ENCODE data around the gene MMP17. TPM values are rescaled to one million over a fixed set of nuclear protein-coding genes. Genes with fewer than 3 reads are reported as not detected.

Gene MMP17
- total RNA-seq, 1 donor from 2014 or later = 4.7 TPM

DNA sequence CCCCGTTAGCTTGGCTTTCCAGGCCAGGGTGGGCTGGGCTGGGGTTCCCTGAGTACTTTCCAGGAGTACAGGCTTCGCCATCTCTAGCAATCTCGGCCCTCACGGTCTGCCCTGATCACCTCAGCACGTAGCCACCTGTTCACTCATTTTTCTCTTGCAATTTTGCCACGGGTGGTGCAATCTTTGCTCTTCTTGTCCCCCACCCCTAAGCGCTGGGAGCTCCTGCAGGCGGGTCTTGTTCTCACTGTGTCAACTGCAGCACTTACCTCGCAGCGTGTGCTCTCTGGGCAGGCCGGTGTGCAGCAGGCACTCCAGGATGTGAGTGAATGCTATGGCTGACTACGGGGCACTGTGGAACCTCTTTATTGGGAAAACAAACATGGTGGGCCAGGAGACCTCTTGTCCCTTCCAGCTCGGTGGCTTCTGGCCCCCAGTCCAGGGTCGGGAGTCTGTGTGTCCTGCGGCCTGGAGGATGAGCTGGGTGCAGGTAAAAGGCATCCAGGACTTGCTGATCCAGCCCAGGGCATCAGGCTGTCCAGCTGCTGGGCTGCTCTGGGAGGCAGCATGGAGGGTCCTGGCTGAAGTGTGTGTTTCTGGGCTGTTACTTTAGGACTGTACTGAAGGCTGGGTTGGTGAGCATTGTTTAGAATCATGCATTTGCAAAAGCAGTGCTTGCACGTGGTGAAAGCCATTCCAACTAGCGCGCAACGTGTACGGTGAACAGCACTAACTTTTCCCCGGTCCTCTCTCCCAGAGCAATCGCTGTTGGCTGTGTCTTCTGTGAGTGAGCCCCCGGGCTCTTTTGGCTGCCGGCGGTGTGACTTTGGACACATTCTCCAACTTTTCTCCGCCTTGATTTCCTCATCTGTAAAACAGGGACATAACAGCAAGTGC is 64.8 kb downstream of the MMP17 start:
- DNase-seq (ENCODE audit: low spot score) = no peak

DNA sequence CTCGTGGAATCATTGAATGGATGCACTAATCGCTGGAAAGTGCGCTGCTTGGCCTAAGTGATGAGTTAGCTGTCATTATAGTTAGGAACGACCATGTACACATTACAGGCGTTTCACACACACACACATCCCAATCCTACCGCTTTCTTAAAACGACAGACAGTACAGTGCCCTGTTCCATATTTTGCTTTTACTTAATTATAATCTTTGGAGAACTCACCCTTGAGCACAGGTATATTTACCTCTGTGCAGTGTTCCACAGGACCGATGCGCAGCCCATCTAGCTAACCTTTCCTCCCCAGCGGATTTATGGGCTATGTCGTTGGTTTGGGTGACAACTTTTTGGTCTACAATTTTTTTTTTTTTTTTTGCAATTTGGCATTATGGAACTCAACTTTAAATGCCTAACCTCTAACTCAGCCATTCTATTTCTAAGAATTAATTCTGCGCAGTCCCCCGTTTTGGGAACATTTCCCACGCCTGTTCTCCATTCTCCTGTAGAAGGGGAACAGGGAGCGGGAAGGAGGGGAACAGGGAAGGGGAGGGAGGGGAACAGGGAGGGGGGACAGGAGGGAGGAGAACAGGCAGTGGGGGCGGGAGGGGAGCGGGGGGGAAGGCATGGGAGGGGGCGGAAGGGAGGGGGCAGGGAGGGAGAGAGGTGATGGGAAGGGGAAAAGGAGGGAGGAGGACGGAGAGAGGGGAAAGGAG is 65.6 kb downstream of the MMP17 start:
- no peak for DNase-seq (ENCODE audit: low spot score)

DNA sequence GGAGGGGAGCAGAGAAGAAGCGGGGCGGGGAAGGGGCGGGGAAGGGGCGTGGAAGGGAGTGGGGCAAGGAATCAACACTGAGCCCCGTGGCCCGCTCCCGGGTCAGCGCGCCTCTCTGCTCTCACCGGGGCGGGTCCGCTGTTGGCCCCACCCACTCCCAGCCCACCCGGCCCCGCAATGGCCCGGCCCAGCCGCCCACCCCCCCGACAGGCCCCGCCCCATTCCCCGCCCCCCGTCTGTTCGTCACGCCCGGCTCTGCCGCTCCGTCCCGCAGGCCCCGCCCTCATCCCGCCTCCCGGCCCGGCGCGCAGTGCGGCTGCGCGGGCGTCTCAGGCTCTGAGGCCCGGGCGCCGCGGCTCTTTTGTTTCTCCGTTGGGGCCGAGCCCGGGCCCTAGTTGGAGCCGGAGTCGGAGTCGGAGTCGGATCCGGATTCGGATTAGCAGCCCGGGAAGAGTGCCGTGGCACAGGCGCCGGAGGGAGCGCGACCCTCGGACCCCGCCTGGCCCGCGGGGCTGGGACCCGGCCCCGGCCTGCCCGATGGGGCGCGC is 66.2 kb downstream of the MMP17 start, which contains the start of gene ULK1:
Gene ULK1, plus strand, starts transcription at position 310 of the 548 bp plus-strand sequence. CDS start 380 bp downstream, outside the sequence.
- peak; percentile 97 for DNase-seq (ENCODE audit: low spot score)

DNA sequence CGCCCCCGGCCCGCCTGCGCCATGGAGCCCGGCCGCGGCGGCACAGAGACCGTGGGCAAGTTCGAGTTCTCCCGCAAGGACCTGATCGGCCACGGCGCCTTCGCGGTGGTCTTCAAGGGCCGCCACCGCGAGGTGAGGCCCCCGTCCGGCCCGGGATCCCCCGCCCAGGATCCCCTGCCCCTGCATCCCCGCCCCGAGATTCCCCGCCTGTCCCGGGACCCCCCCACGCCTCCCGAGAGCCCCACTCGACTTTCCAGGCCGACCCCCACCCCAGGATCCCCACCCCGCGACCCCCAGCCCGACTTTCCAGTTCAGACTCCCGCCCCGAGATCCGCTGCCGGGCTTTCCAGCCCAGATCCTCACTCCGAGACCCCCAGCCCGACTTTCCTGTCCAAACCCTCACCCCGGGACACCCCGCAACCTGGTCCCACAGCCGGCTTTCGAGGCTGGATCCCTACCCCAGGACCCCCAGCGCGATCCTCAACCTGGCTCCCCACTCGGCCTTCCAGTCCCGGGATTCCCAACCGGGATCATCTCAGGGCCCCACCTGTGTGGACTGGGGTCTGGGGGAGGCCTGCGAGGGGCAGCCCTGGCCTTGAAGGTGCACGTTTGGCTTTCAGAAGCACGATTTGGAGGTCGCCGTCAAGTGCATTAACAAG is 66.9 kb downstream of the MMP17 start:
- DNase-seq (ENCODE audit: low spot score) = no peak

DNA sequence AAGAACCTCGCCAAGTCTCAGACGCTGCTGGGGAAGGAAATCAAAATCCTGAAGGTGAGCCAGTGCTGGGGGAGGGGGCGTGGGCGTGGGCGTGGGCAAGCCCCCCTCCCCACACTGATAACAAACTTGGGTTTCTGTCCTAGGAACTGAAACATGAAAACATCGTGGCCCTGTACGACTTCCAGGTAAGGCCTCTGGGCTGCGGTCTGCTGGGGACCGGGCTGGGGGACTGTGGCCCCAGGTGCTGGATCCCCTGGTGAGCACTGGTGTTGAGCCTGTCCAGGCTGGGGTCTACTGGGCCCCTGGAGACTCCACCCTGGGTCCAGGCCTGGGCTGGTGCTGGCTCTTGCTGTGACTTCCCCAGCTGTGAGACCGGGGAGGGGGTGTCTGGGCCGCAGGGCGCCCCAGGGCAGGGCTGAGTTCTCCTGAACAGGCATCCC is 67.5 kb downstream of the MMP17 start:
- DNase-seq (ENCODE audit: low spot score) = no peak

DNA sequence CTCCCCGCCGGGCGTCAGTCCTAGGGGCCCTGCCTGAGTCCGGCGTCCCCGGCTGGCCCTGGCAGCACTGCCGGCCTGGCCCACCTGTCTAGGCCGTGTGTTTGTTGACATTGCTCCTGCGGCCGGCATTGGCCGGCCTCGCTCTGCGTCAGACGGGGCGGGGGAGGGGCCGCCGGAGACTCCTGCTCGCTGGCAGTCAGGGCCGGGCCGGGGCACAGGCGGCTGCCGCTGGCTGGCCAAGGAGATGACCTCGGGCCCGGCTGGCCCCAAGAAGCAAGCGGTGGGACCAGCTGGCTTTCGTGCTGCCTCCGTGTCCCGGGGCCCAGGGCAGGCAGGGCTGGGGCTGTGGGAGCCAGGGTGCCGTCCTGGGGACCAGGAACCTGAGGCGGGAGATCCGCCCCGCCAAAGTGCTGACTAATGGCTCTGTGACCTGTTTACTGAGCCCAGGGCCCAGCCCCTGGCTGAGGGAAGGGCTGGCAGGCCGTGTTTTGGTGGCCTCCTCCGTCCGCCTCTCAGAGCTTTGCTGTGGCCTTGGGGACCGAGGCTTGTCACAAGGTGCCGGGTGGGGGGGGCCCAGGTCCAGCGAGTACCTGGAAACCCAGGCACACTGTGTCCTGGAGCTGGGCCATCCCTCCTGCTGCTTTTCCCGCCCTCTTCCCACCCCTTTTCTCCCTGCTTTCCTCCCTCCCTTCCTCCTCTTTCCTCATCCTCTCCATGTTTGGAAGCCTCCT is 68.1 kb downstream of the MMP17 start:
- DNase-seq (ENCODE audit: low spot score) = peak; percentile 96

DNA sequence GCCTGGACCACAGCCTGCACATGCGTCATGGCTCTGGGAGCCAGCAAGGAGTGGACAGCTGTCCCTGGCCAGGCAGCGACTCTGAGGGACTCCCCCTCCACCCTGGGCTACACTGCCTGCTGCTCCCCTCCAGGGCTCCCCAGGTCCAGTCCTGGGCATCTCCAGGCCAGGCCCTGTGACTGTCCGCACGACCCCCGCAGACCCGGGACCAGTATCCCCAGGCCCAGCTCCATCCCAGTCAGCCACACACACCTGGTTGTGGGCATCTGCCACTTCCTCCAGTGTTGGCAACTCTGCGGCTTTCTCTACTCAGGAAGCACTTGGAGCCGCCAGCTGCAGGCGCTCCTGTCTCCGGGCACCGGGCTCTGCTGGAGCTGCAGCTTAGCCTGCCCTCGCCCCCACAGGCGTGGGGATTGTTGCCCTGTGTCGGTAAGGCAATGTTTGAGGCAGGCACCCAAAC is 68.6 kb downstream of the MMP17 start:
- no peak for DNase-seq (ENCODE audit: low spot score)

DNA sequence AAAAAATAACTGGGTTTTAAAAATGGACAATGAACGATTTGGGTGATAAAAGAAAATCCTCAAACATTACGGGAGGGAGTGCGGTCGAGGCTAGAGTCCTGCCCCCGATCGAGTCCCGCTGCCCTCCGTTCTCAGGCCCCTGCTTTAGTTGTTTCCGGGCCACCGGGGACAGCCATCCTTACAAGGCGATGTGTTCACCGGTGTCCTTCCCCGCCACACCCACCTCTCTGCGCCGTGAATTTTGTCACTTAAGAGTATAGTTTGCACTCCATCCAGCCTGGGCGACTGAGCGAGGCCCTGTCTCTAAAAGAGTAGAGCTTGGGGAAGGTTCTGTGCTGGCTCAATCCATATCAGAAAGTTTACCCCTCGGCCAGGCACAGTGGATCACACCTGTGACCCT is 69.1 kb downstream of the MMP17 start:
- DNase-seq (ENCODE audit: low spot score) = no peak

DNA sequence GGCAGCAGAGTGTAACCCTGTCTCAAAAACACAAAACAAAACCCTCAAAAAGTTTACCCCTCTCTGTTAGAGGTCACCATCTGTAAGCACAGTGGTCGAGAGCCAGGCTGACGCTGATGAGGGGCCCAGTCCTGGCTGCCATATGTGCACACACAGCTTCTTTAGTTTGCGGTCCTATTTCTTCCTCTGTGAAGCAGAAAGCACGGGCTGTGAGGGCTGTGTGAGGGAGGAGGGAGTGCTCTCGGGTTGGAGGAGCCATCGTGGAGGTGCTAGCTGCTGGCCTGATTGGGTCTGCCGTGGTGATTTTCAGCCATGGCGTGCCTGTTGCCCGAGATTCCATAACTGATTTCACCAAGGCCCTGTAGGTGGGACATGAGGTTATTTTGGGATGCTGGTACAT is 69.7 kb downstream of the MMP17 start:
- DNase-seq (ENCODE audit: low spot score) = no peak

DNA sequence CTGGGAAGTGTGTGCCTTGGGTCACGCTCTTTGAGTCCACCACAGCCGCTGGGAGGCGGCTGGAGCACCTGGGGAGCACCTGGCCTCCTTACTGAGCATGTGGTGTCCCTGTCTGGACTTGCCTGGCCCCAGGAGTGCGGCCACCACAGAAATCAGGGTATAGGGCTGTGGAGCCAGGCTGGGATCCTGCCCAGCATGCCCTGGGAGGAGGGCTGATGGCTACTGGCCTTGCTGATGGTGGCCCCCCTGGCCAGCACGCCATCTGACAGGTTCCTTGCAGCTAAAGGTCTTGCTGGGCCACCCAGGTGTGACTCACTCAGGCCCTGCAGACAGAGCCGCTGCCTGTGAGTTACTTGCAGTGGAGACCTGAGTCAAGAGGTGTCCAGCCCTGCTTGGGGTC is 72.2 kb downstream of the MMP17 start:
- no peak for DNase-seq (ENCODE audit: low spot score)

Other genes with a start within 250 kb of the MMP17 start
- gene SFSWAP, start 117.3 kb upstream of the MMP17 start, total RNA-seq = 36.1 TPM
- 19.4 TPM for gene ULK1, start 66.2 kb downstream of the MMP17 start, total RNA-seq
- gene PUS1, start 100.9 kb downstream of the MMP17 start, total RNA-seq = 38.1 TPM
- 43.2 TPM for gene EP400, start 121.5 kb downstream of the MMP17 start, total RNA-seq

Data from mesenteric fat pad (tissue), 1 donor.